ENCODE measurements around the gene OPN5.

DNA sequence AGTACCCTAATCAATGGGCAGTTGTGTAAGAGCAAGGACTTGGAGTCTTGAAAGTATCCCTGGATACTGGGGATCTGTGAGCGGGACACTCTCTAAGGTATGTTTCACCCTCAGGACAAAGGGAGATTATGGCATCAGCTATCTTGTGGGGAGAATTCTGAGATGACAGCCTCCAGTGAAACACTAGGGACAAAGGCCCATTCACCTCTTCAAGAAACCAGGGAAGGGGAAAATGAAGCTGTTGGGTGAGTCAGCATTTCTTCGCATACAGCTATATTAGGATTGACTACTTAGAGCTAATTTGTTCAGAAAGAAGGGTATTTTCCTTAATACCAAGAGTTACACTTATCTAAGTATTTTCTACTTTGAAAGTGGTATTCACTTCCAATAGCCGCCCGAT, 35.9 kb downstream of the OPN5 start:
- TF ChIP-seq CTCF (IDR thresholded peaks at IDR 0.05) (no peak), POLR2A (IDR thresholded peaks at IDR 0.05) (no peak)

All from heart left ventricle (tissue), 13 donors.